GM19035 (cell line): Measurements from ENCODE around the gene RBM44.

ENCODE experiments used
- ATAC-seq: cut with Tn5 transposase; IDR thresholded peaks from one replicate; pipeline ENCODE4 v1.9.1; 2021; ENCODE audit not compliant: unreplicated experiment

Gene RBM44

DNA sequence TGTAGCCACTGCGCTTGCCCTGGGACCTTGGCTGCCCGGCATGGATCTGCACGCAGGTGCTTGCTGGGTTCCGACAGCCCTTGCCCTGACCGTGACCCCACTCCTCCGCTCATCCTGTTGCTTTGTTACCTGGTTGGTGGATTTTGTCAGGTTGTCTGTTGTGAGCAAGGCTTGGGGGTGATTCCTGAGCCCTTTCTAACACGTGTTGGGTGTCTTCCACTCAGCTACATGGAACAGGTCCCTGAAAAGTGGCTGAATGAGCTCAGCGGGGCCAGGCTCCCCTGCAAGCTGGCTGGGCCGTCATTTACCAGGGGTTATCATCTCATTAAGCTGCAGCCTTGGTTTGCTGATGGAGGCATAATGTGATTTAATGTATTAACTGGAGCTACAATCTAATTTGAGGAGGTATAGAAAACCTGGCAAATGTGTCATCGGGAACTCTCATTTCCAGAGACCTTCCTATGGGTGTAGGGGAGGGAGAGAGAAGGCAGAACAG is 85.4 kb downstream of the RBM44 start:
- ATAC-seq: no peak

DNA sequence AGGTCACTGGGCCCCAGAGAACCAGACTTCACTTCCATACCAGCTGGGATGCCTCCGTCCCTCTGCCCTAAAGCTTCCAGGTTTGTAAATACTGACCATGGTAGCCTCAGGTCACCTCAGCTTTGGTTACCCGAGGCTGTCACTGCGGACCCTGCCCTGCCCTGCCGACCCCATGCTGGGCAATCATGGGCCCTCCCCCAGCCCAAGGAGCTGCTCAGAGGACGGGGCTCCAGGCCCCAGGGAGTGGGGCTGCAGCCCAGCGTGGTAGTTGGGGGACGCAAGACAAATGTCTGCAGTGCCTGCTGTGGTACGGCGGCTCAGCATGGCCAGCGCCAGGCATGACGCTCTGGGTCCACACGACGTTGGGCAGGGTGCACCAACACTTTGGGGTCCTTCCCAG is 86.1 kb downstream of the RBM44 start:
- ATAC-seq: no peak

DNA sequence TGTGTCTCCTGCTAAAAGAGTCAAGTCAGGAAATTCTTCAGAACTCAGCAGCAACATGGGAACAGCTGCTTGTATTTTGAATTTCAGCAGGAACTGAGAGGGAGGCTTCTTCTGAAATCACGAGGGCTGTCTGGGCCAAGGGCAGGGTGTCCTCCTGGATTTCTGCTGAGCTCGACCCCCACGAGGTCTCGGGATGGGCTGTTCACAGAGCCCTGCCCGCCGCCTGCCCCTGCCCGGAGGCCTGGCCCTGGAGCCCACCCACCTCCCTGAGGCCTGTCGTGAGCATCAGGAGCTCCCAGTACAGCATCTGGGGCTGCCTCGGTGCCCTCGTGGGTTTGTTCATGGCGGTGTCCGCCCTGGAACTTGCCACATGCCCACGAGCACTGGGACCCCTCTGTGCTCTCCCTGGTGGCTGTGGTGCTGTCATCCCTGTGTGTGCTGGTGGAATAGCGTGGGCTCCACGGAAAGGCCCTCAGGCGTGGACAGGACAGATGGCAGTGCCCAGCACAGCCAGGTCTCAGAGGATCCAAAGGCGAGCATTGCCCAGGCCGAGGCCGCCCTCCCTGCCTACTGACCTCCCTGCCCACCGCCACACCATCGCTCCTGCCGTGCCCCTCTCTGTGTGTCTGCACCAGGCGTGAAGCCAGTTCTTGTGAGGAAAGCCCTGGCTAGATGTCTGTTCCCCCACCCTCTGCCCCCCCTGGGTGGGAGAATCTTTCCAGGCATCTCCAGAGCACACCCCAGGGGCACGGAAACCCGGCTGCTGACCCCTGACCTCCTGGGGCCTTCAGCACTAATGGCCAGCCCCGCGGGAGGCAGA is 86.7 kb downstream of the RBM44 start:
- ATAC-seq: no peak

DNA sequence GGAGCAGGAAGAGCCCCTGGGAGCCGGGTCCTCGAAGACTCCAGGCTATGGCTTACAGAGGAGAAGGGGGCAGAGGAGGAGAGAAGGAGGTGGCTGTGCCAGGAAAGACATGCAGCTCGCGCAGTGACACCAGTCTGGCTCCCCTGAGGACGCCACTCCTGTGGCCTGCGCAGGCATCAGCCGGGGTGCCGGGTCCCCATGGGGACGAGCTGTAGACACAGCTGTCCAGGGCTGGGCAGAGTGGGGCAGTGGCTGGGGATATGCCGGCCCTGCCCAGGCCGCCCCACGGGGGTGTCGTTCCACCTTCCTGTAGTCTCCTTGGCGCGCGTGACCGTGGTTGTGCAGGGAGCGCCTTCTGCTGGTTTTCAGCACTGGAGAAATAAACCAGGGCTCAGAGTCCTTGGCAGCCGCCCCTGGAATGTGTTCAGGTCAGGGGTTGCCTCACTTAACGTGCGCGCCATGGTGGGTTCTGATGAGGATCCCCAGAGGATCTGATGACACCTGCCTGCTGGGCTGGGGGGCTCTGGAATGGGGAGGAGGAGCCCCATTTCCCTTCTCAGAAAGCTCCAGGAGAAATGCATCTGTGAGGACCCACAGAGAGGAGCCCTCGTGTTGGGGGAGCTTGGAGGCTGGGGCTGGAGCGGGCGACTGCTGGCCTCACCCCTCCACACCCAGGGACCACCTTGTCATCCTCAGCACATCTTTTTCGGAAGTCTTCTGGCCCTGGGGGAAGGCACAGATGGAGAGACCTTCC is 87.5 kb downstream of the RBM44 start:
- ATAC-seq: no peak

DNA sequence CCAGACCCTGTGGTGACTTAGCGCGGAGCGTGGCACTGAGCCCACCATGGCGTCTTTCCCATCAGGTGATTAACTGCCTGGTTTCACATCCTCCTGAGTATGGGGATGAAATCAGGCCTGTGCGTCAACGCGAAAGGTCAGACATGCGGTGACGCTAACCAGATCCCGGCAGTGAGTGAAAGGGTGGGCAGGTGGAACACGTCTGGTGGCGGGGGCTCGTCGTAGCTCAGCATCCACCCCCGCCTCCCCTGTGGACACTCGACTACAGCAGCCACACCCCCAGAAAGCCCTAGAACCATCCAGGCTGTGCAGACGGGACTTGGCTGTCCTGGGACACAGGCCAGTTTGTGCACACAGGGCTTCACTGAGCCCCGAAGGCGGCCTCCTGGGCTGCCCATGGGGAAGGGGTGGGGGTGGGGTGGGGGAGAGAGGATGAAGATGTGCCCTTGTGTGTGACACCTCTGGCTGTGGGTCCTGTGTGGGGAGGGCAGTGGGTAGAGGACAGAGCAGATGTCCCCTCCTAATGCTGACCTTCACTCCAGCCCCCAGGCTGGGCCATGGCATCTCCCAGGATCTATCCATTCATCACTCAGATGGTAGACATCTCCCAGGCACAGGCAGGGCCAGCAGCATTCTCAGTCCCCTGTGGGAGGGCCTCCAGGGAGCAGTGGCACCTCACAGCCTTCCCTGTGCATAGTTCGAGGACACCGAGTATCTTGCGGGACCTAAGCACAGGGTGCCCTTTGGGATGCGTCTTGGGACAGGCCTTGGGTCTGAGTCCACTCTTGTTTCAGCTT is 88.3 kb downstream of the RBM44 start:
- no peak for ATAC-seq

DNA sequence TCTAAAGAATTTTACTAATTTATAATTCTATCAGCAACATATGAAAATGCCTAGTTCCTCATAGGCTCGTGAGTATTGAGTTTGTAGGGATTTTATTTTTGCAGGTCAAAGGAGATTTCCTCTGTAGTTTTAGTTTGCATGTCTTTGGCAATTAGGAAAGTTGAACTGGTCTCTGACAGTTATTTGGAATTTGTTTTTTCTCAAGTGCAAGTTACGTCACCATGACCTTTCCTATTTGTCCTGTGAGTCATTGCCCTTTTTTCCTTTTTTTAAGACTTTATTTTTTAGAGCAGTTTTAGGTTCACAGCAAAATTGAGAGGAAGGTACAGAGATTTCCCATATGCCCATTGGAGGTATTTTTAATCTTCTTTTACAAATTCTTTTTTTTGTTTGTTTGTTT is 89.8 kb downstream of the RBM44 start:
- no peak for ATAC-seq

DNA sequence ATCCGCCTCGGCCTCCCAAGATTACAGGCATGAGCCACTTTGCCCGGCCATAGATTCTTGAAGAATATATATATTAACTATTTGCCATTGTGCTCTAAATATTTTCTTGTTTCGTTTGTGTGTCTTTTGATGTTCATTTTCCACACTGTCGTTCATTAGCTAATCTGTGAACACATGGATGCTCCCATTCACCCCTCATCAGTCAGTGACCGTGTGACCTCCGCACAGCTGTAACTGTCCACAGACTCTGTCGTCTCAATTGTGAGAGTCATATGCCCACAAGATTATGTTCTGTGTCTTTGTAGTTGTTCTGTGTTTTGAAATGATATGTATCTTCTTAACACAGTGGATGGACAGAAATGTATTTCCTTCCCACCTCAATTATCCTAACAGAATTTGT is 90.4 kb downstream of the RBM44 start:
- no peak for ATAC-seq

DNA sequence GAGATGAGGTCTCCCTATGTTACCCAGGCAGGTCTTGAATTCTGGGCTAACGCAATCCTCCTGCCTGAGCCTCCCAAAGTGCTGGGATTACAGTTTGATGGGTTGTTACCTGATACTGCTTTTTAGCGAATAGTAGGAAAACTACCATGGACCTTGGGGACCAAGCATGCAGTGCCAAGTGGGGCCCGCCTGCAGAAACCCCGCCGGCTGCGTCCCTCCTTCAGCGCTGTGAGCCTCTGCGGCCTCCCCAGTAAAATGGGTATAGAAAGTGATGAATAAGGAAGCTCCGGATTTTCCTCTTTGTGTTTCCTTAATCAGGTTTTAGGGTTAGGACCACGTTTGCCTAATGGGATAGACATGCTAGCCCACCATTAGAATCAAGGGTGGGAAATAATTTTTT is 91.2 kb downstream of the RBM44 start:
- no peak for ATAC-seq
